GM12878 (cell line): ENCODE measurements around the gene BSN. TPM values are rescaled to one million over a fixed set of nuclear protein-coding genes. Genes with fewer than 3 reads are reported as not detected.

ENCODE experiments used
- ATAC-seq: fragments of 200-7000 bp; cut with Tn5 transposase; 3 replicates; pipeline ENCODE4 v1.9.1; 2020; ENCODE audit warnings: mild to moderate bottlenecking, moderate library complexity
- BruUV-seq: library from RNA; stranded (reverse); fragments of 400-500 nt; replicated peaks from 2 replicates; lab custom pipeline; 2021; lab: Mats Ljungman, UMichigan
- CTCF ChIA-PET: fragments of 300-600 bp; sonication (Branson Sonifier 250); formaldehyde crosslinking; extraction: SDS; loops from one replicate; lab custom pipeline; 2021; ENCODE audit warnings: inconsistent platforms; lab: Yijun Ruan, JAX
- POLR2A ChIA-PET: fragments of 350-600 bp; formaldehyde crosslinking; extraction: SDS; loops from one replicate; lab custom pipeline; 2021; ENCODE audit warnings: inconsistent platforms; lab: Charles Lee
- RAD21 ChIA-PET: fragments of 300-600 bp; sonication (Branson Sonifier 250); formaldehyde crosslinking; loops from one replicate; lab custom pipeline; 2023; ENCODE audit warnings: antibody characterized with exemption; ENCODE audit not compliant: unreplicated experiment; lab: Charles Lee
- SMC1A ChIA-PET: fragments of 300-600 bp; sonication (Branson Sonifier 250); formaldehyde crosslinking; loops from one replicate; lab custom pipeline; 2023; ENCODE audit not compliant: unreplicated experiment, uncharacterized antibody; lab: Charles Lee
- DNase-seq: peaks from one replicate; pipeline ENCODE4 v3.0.0-alpha.2; 2011; ENCODE audit warnings: low read depth, low spot score
- FAIRE-seq: peaks from 3 replicates; lab custom pipeline; 2011; peaks lifted over from hg19 to GRCh38; lab: Jason Lieb, UNC
- H2AFZ ChIP-seq: 2 replicates; pipeline ENCODE4 v1.6.0; 2011; ENCODE audit warnings: low read depth, low read length, control low read depth; ENCODE audit not compliant: control insufficient read depth
- H3K27ac ChIP-seq: 2 replicates; pipeline ENCODE4 v1.5.1; 2011; ENCODE audit warnings: control low read depth; ENCODE audit not compliant: control insufficient read depth, insufficient read depth
- H3K27me3 ChIP-seq, 2 experiments: replicated peaks in 1 of 2; 2 replicates each; pipeline versions ENCODE4 v1.6.0 to v1.6.1; 2011; ENCODE audit warnings: low read length in 1 of 2; ENCODE audit not compliant: control insufficient read depth in 2 of 2, insufficient read depth in 2 of 2
- H3K36me3 ChIP-seq, 2 experiments: 2 replicates each; pipeline ENCODE4 v1.5.1; 2011; ENCODE audit warnings: low read length in 1 of 2; ENCODE audit not compliant: control insufficient read depth in 2 of 2, insufficient read depth in 2 of 2
- H3K4me1 ChIP-seq: 2 replicates; pipeline ENCODE4 v1.6.1; 2011; ENCODE audit warnings: mild to moderate bottlenecking, low read length, moderate library complexity, mixed read lengths; ENCODE audit not compliant: control insufficient read depth, insufficient read depth
- H3K4me2 ChIP-seq: 2 replicates; pipeline ENCODE4 v1.6.0; 2011; ENCODE audit warnings: control low read depth; ENCODE audit not compliant: control insufficient read depth, insufficient read depth
- H3K4me3 ChIP-seq: fragments of 200-600 bp; sonication (generic); 2 replicates; pipeline ENCODE4 v1.5.1; 2016
- H3K79me2 ChIP-seq: 2 replicates; pipeline ENCODE4 v1.6.0; 2011; ENCODE audit warnings: low read length; ENCODE audit not compliant: control insufficient read depth, insufficient read depth
- H3K9ac ChIP-seq: 2 replicates; pipeline ENCODE4 v1.8.0; 2011; ENCODE audit warnings: low read length, control low read depth, mixed read lengths; ENCODE audit not compliant: control insufficient read depth, insufficient read depth
- H3K9me3 ChIP-seq: replicated peaks from 3 replicates; pipeline ENCODE4 v1.5.1; 2011; ENCODE audit warnings: mild to moderate bottlenecking, low read length; ENCODE audit not compliant: control insufficient read depth, insufficient read depth
- H4K20me1 ChIP-seq: 2 replicates; pipeline ENCODE4 v1.6.0; 2011; ENCODE audit not compliant: control insufficient read depth, insufficient read depth
- BHLHE40 ChIP-seq, 2 experiments: fragments of 450-650 bp in 1 of 2; IDR thresholded peaks; 2 replicates each; pipeline ENCODE4 v1.6.1; 2011 to 2017; ENCODE audit warnings: low read depth in 2 of 2, borderline replicate concordance in 1 of 2, improper control_type of control experiment in 1 of 2, low read length in 1 of 2, mild to moderate bottlenecking in 1 of 2
- CREM ChIP-seq: IDR thresholded peaks from 2 replicates; pipeline ENCODE4 v1.6.1; 2014; ENCODE audit warnings: antibody characterized with exemption, low read depth
- FOS ChIP-seq: IDR thresholded peaks from 3 replicates; pipeline ENCODE4 v1.6.1; 2011; ENCODE audit warnings: borderline replicate concordance; ENCODE audit not compliant: insufficient read length; ENCODE audit errors: extremely low read depth
- IKZF2 ChIP-seq, 2 experiments: fragments of 450-650 bp; IDR thresholded peaks; 2 replicates each; pipeline ENCODE4 v1.6.1; 2017; ENCODE audit warnings: mild to moderate bottlenecking in 2 of 2, moderate library complexity in 2 of 2
- IRF4 ChIP-seq: IDR thresholded peaks from 2 replicates; pipeline ENCODE4 v1.6.1; 2011; ENCODE audit warnings: low read depth, low read length
- POLR2A ChIP-seq: IDR thresholded peaks from 2 replicates; pipeline ENCODE4 v1.6.1; 2011; ENCODE audit warnings: low read depth, mild to moderate bottlenecking, low read length
- POLR2AphosphoS5 ChIP-seq: IDR thresholded peaks from 2 replicates; pipeline ENCODE4 v1.6.1; 2011; ENCODE audit warnings: mild to moderate bottlenecking, low read length, inconsistent platforms
- SIX5 ChIP-seq: IDR thresholded peaks from 2 replicates; pipeline ENCODE4 v1.6.1; 2011; ENCODE audit warnings: mild to moderate bottlenecking, low read depth, low read length, moderate library complexity; ENCODE audit not compliant: severe bottlenecking
- SREBF2 ChIP-seq: IDR thresholded peaks from 2 replicates; pipeline ENCODE4 v1.6.1; 2012; ENCODE audit warnings: mild to moderate bottlenecking, low read length
- ZBED1 ChIP-seq: IDR thresholded peaks from 2 replicates; pipeline ENCODE4 v1.6.1; 2016; ENCODE audit warnings: borderline replicate concordance
- WGBS: methylation state at CpG from one replicate; pipeline ENCODE4 v1.1.6; 2016; ENCODE audit warnings: low lambda C conversion rate; ENCODE audit not compliant: insufficient replicate concordance, insufficient coverage; ENCODE audit errors: missing lambda C conversion rate; 5-methylcytosine and 5-hydroxymethylcytosine counted together
- in situ Hi-C: fragments of 300-500 bp; cut with MboI; formaldehyde crosslinking; loops from 9 replicates; pipeline ENCODE4 v1.14.3; 2018; ENCODE audit warnings: mixed read lengths
- intact Hi-C: fragments of 100-400 bp; cut with micrococcal nuclease; formaldehyde crosslinking; loops from one replicate; pipeline ENCODE4 v1.14.2; 2022; ENCODE audit not compliant: unreplicated experiment
- polyA plus RNA-seq, 11 experiments: library from polyadenylated mRNA; depleted of rRNA in 4 of 11; unstranded in 6 of 11; stranded (reverse) in 5 of 11; fragments of >200 nt; fragmentation: Nextera tagmentation in 4 of 11; fragmentation: Illumina TruSeq in 1 of 11; extraction: Ambion mirVana in 4 of 11; extraction: Trizol in 1 of 11; gene quantifications; 1 replicate in 1 of 11; 2 replicates in 10 of 11; pipeline versions ENCODE4 v1.2.1 to v1.2.3, GENCODE V29; 2011 to 2016; ENCODE audit warnings: inconsistent platforms in 2 of 11, missing spikeins in 2 of 11, low read depth in 1 of 11
- total RNA-seq, 4 experiments: library from RNA; depleted of rRNA in 3 of 4; stranded (reverse); fragments of >200 nt in 3 of 4; fragmentation: Illumina TruSeq in 1 of 4; extraction: Trizol in 1 of 4; gene quantifications; 2 replicates each; pipeline versions ENCODE4 v1.2.1 to v1.2.3, GENCODE V29; 2013 to 2021
- TF ChIP-seq, protein P1 (sequence below): IDR thresholded peaks from 2 replicates; pipeline ENCODE4 v1.6.1; 2011; ENCODE audit warnings: mild to moderate bottlenecking, low read depth, low read length, moderate library complexity; ENCODE audit not compliant: insufficient replicate concordance

Gene BSN
- total and polyA plus RNA-seq, 10 of the 15 experiments (the other 5 are each of a cell fraction or from before 2014, with no cell fraction given), result under 0.01 to 0.19 (median 0.05) TPM; not detected in 1

DNA sequence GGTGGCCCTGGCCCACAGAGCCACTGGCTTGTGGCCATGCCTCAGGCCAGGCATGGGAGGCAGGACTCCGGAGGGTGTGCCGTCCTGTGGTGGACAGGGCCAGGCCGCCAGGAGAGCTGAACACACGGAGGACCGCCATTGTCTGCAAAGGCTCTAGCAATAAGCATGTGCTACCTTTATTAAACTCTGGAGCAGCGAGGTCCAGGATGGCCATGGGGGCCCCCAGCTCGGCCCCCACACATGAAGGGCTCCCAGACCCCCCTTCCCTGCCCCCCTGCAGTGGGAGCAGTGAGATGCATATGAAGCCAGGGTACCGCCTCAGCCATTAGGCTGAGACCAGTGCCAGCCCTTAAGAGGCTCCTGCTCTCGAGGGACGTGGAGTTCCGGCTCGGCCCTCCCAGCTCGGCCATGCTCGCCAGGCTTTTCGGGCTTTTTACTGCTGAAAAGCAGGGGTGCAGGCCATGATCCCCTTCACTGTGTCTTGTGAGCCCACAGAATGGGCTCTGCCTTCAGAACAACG lies 162.5 kb downstream of the BSN start (continued):
- no peak for TF ChIP-seq SIX5
- no peak for TF ChIP-seq BHLHE40 (IDR thresholded peaks at IDR 0.05; ENCODE audit: borderline replicate concordance in 1 of 2, low read depth in 2 of 2, low read length in 1 of 2)
- no peak for TF ChIP-seq FOS
- TF ChIP-seq, protein P1, sequence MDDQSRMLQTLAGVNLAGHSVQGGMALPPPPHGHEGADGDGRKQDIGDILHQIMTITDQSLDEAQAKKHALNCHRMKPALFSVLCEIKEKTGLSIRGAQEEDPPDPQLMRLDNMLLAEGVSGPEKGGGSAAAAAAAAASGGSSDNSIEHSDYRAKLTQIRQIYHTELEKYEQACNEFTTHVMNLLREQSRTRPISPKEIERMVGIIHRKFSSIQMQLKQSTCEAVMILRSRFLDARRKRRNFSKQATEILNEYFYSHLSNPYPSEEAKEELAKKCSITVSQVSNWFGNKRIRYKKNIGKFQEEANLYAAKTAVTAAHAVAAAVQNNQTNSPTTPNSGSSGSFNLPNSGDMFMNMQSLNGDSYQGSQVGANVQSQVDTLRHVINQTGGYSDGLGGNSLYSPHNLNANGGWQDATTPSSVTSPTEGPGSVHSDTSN, result no peak
- no peak for TF ChIP-seq IRF4
- TF ChIP-seq IKZF2 (IDR thresholded peaks at IDR 0.05), result no peak
- no peak for TF ChIP-seq SREBF2
- no peak for TF ChIP-seq ZBED1

DNA sequence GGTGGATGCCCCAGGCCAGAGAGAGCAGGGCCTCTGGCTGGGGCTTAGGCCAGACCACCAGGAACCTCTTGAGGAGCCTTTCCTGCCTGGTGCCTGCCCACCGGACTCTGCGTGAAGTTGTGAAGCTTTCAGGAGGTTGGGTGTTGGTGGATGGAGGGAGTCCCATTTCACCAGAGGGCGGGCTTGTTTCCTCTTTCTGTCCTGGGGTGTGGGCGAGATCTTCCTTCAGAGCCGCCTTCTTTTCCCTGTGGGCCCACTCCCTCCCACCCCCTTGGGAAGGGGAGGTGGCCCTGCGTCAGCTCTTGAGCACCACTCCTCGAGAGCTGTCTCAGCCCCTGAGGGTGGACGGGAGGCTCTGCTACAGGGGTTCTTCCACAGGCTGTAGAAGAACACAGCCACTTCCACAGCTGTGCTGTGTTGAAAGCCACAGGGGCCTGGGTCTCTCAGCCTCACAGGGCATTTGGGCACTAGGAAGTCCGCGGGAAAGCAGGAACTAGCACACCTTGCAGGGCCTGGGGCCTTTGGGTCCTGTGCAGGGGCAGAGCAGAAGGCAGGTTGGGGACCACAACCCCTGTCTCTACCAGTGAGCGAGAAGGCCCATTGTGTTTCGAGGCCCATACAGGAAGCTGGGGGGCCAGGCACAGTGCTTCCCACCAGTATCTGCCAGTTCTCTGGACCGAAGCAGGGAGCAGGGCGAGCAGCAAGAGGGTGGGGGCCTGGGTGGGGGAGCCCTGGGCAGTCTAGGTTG lies 163.1 kb downstream of the BSN start:
- peak; percentile 15; the same call in 1 of the 2 replicates for TF ChIP-seq POLR2AphosphoS5
- peak; percentile 14 for TF ChIP-seq POLR2A
- TF ChIP-seq CREM, result no peak
- Histone ChIP-seq H3K79me2 (peaks cover 4% of the 10 kb centered on the region; the same call in 1 of the 2 replicates), H4K20me1 (no peaks in the 10 kb centered on the region), H3K9ac (no peak overlapping the region), H3K4me2 (no peak overlapping the region), H3K9me3 (no peaks in the 10 kb centered on the region; the same call in 2 of the 3 replicates), H3K4me1 (peaks cover 7% of the 10 kb centered on the region), H3K27ac (no peak overlapping the region), H3K36me3 (peaks cover 3 to 9% of the 10 kb centered on the region in 2 experiments; a peak in 3 of 4 replicates), H2AFZ (no peak overlapping the region), H3K27me3 (no peaks in the 10 kb centered on the region), H3K4me3 (no peak overlapping the region)
- ChIA-PET RAD21 (no interaction called here), CTCF (interaction anchor here (1.6 kb wide), 1 partner anchor 178 kb away, joined by 3 read pairs; no protein-coding TSS in a partner anchor), SMC1A (no interaction called here), POLR2A (interaction anchor here (0.5 kb wide), 1 partner anchor 590 kb away, joined by 5 read pairs; no protein-coding TSS in a partner anchor)
- ATAC-seq, result no peak
- intact Hi-C loops (no loop called here), in situ Hi-C loops (no loop called here)
- no peak for FAIRE-seq
- WGBS, result 76% methylated on average over 14 of the region's 14 CpGs
- no TSS peak for BruUV-seq
- DNase-seq, result no peak
